Neural progenitor cell (in vitro differentiated cells): ENCODE measurements around the gene GRK6. TPM values are rescaled to one million over a fixed set of nuclear protein-coding genes. Genes with fewer than 3 reads are reported as not detected.

Experiments used
- DNase-seq: peaks from one replicate; pipeline ENCODE4 v3.0.0-alpha.2; 2016; ENCODE audit warnings: low spot score
- H2AFZ ChIP-seq: fragments of 200-600 bp; sonication (generic); replicated peaks from 2 replicates; pipeline ENCODE4 v1.6.1; 2016; ENCODE audit warnings: antibody characterized with exemption
- H3F3A ChIP-seq: fragments of 200-600 bp; sonication (generic); 2 replicates; pipeline ENCODE4 v1.6.1; 2016; ENCODE audit warnings: antibody characterized with exemption, low read depth
- H3K27ac ChIP-seq: fragments of 200-600 bp; sonication (generic); 2 replicates; pipeline ENCODE4 v1.5.1; 2016; ENCODE audit warnings: mild to moderate bottlenecking
- H3K27me3 ChIP-seq: fragments of 200-600 bp; sonication (generic); 2 replicates; pipeline ENCODE4 v1.6.1; 2016; ENCODE audit warnings: mild to moderate bottlenecking, moderate library complexity
- H3K36me3 ChIP-seq: fragments of 200-600 bp; sonication (generic); 2 replicates; pipeline ENCODE4 v1.5.1; 2016
- H3K4me1 ChIP-seq: fragments of 200-600 bp; sonication (generic); 2 replicates; pipeline ENCODE4 v1.6.1; 2016; ENCODE audit warnings: mixed run types
- H3K4me2 ChIP-seq: fragments of 200-600 bp; sonication (generic); 2 replicates; pipeline ENCODE4 v1.6.1; 2016
- H3K4me3 ChIP-seq: fragments of 200-600 bp; sonication (generic); 2 replicates; pipeline ENCODE4 v1.5.1; 2016
- H3K79me2 ChIP-seq: fragments of 200-600 bp; sonication (generic); 2 replicates; pipeline ENCODE4 v1.6.1; 2016; ENCODE audit warnings: low read depth
- H3K9ac ChIP-seq: fragments of 200-600 bp; sonication (generic); 2 replicates; pipeline ENCODE4 v1.6.1; 2016
- H3K9me3 ChIP-seq: fragments of 200-600 bp; sonication (generic); 2 replicates; pipeline ENCODE4 v1.5.1; 2016; ENCODE audit warnings: low read depth
- H4K20me1 ChIP-seq: fragments of 200-600 bp; sonication (generic); 2 replicates; pipeline ENCODE4 v1.6.1; 2016; ENCODE audit warnings: low read depth
- H3K27ac Mint-ChIP-seq: 3 replicates; pipeline ENCODE4 v1.8.0; 2021; ENCODE audit warnings: mixed read lengths
- H3K27me3 Mint-ChIP-seq: 2 replicates; pipeline ENCODE4 v1.8.0; 2022; ENCODE audit warnings: low read depth, mild to moderate bottlenecking, inconsistent platforms, moderate library complexity, mixed read lengths; ENCODE audit not compliant: insufficient read depth
- H3K36me3 Mint-ChIP-seq: 3 replicates; pipeline ENCODE4 v1.8.0; 2021; ENCODE audit warnings: mixed read lengths
- H3K4me1 Mint-ChIP-seq: 3 replicates; pipeline ENCODE4 v1.8.0; 2021; ENCODE audit warnings: mixed read lengths
- H3K4me3 Mint-ChIP-seq: 3 replicates; pipeline ENCODE4 v1.8.0; 2021; ENCODE audit warnings: mild to moderate bottlenecking, moderate library complexity, mixed read lengths
- H3K9me3 Mint-ChIP-seq: 3 replicates; pipeline ENCODE4 v1.8.0; 2020; ENCODE audit warnings: mixed read lengths
- EZH2 ChIP-seq: fragments of 200-600 bp; sonication (generic); IDR thresholded peaks from 2 replicates; pipeline ENCODE4 v1.6.1; 2017; ENCODE audit warnings: antibody characterized with exemption, mild to moderate bottlenecking, moderate library complexity
- EZH2phosphoT487 ChIP-seq: fragments of 200-600 bp; sonication (generic); IDR thresholded peaks from 2 replicates; pipeline ENCODE4 v1.6.1; 2017; ENCODE audit warnings: antibody characterized with exemption
- total RNA-seq: library from RNA; depleted of rRNA; stranded (reverse); fragments of >200 nt; gene quantifications from 2 replicates; pipeline ENCODE4 v1.2.3, GENCODE V29; 2015; ENCODE audit warnings: low replicate concordance
- TF ChIP-seq, protein P1 (sequence below): fragments of 200-600 bp; sonication (generic); IDR thresholded peaks from 2 replicates; pipeline ENCODE4 v1.5.1; 2017; ENCODE audit warnings: antibody characterized with exemption, mild to moderate bottlenecking

GRK6 gene
- total RNA-seq, 1 donor from 2014 or later, result 24.0 TPM

DNA sequence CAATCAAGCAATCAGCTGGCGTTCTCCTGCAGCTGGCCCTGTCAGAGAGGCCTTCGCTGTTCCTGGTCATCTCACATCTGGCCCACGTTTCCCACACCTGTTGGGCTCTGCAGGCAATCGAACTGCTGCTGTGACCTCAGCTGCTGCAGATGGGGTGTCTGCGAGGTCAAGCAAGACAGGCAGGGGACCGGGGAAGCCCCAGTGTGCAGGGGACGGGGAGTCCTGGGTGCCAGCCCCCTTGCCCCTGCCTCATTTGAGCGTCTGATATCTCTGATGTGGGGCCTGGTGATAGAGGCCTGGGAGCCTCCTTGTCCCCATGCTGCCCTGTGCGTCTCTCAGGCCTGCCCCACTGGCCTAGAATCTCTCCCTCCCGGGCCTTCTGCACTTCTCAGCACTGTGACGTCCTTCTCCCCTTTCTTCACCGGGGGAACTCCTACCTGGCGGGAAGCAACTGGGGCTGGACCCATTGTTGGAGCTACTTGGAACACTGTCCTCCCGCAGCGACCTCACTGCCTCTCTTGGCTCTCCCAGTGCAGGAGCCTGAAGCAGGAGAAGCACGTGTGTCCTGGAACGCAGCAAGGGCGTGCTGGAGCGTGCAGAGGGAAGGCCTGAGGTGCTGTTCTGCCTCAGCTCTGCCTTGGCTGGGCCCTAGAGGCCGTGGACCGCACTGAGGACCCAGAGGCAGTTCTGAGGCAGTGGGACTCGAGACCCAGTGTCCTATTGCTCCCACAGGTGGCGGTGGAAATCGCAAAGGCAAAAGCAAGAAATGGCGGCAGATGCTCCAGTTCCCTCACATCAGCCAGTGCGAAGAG lies 3.9 kb downstream of the GRK6 start:
- no peak overlapping the region for H3K9ac ChIP-seq
- no peaks in the 10 kb centered on the region for H3K36me3 ChIP-seq
- peaks cover 33% of the 10 kb centered on the region for H4K20me1 ChIP-seq
- H3K27me3 ChIP-seq, result no peaks in the 10 kb centered on the region
- TF ChIP-seq EZH2 (no peak), EZH2phosphoT487 (no peak)
- TF ChIP-seq, protein P1, sequence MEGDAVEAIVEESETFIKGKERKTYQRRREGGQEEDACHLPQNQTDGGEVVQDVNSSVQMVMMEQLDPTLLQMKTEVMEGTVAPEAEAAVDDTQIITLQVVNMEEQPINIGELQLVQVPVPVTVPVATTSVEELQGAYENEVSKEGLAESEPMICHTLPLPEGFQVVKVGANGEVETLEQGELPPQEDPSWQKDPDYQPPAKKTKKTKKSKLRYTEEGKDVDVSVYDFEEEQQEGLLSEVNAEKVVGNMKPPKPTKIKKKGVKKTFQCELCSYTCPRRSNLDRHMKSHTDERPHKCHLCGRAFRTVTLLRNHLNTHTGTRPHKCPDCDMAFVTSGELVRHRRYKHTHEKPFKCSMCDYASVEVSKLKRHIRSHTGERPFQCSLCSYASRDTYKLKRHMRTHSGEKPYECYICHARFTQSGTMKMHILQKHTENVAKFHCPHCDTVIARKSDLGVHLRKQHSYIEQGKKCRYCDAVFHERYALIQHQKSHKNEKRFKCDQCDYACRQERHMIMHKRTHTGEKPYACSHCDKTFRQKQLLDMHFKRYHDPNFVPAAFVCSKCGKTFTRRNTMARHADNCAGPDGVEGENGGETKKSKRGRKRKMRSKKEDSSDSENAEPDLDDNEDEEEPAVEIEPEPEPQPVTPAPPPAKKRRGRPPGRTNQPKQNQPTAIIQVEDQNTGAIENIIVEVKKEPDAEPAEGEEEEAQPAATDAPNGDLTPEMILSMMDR, result no peak
- Mint-ChIP-seq H3K4me3 (peak overlapping the region; percentile 24), H3K9me3 (no peaks in the 10 kb centered on the region), H3K27me3 (peaks cover 2% of the 10 kb centered on the region), H3K4me1 (peaks cover 27% of the 10 kb centered on the region), H3K36me3 (peaks cover 4% of the 10 kb centered on the region), H3K27ac (peak overlapping the region; percentile 33)
- no peak for DNase-seq
- no peak overlapping the region for H2AFZ ChIP-seq
- no peak overlapping the region for H3K27ac ChIP-seq
- peaks cover 7% of the 10 kb centered on the region for H3F3A ChIP-seq
- no peak overlapping the region for H3K4me2 ChIP-seq
- H3K4me3 ChIP-seq, result no peak overlapping the region
- H3K79me2 ChIP-seq, result peaks cover 32% of the 10 kb centered on the region
- no peaks in the 10 kb centered on the region for H3K9me3 ChIP-seq
- H3K4me1 ChIP-seq, result peaks cover 9% of the 10 kb centered on the region

DNA sequence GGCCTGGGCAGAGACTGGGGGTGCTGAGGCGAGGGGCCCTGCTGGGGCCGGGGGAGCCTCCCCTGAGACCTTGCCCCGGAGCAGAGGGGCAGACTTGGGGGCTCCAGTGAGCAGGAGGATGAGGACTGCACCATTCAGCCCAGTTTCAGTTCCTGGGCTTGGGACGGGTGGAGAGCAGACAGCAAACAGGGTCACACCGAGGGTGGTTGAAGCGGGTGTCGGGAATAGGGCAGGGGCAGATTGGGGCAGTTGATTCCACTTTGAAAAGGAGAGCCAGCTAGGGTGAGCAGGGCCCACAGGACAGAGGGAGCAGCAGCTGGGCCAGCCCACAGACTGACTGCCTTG lies 4.5 kb downstream of the GRK6 start:
- TF ChIP-seq EZH2 (no peak), EZH2phosphoT487 (no peak)
- TF ChIP-seq, protein P1, result no peak
- Histone ChIP-seq H2AFZ (no peak overlapping the region), H3K9ac (no peak overlapping the region), H3K36me3 (no peaks in the 10 kb centered on the region), H3F3A (peaks cover 1% of the 10 kb centered on the region), H4K20me1 (peaks cover 33% of the 10 kb centered on the region), H3K27me3 (no peaks in the 10 kb centered on the region), H3K9me3 (no peaks in the 10 kb centered on the region), H3K4me1 (peaks cover 9% of the 10 kb centered on the region), H3K4me3 (no peak overlapping the region), H3K27ac (no peak overlapping the region), H3K4me2 (no peak overlapping the region), H3K79me2 (peaks cover 32% of the 10 kb centered on the region)
- no peaks in the 10 kb centered on the region for H3K9me3 Mint-ChIP-seq
- H3K36me3 Mint-ChIP-seq, result peaks cover 4% of the 10 kb centered on the region
- H3K4me1 Mint-ChIP-seq, result peaks cover 23% of the 10 kb centered on the region
- no peak for DNase-seq
- peak overlapping the region; percentile 48 for H3K4me3 Mint-ChIP-seq
- peaks cover 2% of the 10 kb centered on the region for H3K27me3 Mint-ChIP-seq
- no peak overlapping the region for H3K27ac Mint-ChIP-seq

DNA sequence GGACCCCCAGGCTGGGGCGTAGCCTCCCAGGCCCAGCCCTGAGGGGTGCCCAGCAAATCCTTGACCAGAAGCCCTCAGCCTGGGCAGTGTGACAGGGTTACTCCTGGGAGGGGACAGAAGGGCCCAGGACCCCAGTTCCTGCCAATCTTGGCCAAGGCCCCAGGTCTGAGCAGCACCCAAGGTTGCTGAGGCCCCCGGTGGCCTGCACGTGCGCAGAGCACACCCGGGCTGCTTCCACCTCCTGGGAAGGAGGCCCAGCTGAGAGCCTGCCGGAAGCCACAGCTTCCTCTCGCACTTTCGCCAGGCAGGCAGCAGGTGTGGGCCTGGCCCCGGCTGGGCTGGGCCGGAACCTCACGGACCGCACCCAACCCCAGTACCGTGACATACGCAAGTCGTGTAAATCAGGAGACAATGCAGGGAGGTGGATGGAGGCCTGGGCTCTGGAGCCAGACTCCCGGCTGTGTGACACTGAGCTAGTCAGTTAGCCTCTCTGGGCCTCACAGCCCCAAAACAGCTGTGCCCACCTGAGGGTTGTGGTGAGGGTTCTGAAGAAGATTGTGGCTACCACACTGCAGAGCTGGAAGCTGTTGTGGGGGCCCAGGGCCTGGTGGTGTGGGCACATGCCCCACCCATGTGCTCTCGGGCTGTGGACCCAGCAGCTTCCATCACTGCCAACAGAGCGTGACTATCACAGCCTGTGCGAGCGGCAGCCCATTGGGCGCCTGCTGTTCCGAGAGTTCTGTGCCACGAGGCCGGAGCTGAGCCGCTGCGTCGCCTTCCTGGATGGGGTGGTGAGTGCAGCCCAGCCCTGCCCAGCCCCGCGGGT lies 5.1 kb downstream of the GRK6 start:
- no peaks in the 10 kb centered on the region for H3K36me3 ChIP-seq
- H3K9me3 Mint-ChIP-seq, result no peaks in the 10 kb centered on the region
- TF ChIP-seq EZH2phosphoT487 (no peak), EZH2 (no peak)
- TF ChIP-seq, protein P1, result no peak
- peaks cover 4% of the 10 kb centered on the region for H3K36me3 Mint-ChIP-seq
- peak overlapping the region; percentile 48 for H3K4me3 Mint-ChIP-seq
- no peaks in the 10 kb centered on the region for H3K9me3 ChIP-seq
- H3K27me3 Mint-ChIP-seq, result peaks cover 2% of the 10 kb centered on the region
- no peak overlapping the region for H3K27ac Mint-ChIP-seq
- H3K79me2 ChIP-seq, result peaks cover 32% of the 10 kb centered on the region
- no peak overlapping the region for H3K9ac ChIP-seq
- H3K4me1 ChIP-seq, result peaks cover 9% of the 10 kb centered on the region
- peaks cover 33% of the 10 kb centered on the region for H4K20me1 ChIP-seq
- no peak overlapping the region for H2AFZ ChIP-seq
- DNase-seq, result no peak
- no peaks in the 10 kb centered on the region for H3F3A ChIP-seq
- no peak overlapping the region for H3K4me2 ChIP-seq
- H3K27ac ChIP-seq, result no peak overlapping the region
- no peak overlapping the region for H3K4me3 ChIP-seq
- H3K27me3 ChIP-seq, result no peaks in the 10 kb centered on the region
- H3K4me1 Mint-ChIP-seq, result peaks cover 23% of the 10 kb centered on the region
